ENCODE results near the gene ZNF76.
"Not testable (repeated sequence)": the region's sequence is repeated elsewhere in the genome, so short reads cannot be mapped to it uniquely, and the experiment has no call there.

DNA sequence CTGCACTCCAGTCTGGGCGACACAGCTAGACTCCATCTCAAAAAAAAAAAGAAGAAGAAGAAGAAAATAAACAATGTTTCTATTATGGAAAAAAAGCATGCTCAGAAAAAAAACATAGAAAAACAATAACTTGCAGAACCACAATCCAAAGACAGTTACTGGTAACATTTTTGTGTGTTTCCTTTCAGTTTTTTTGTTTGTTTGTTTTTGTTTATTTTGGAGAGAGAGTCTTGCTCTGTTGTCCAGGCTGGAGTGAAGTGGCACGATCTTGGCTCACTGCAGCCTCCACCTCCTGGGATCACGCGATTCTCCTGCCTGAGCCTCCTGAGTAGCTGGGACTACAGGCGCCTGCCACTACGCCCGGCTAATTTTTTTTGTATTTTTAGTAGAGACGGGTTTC, 69.4 kb downstream of the ZNF76 start:
- TF ChIP-seq, protein P1, sequence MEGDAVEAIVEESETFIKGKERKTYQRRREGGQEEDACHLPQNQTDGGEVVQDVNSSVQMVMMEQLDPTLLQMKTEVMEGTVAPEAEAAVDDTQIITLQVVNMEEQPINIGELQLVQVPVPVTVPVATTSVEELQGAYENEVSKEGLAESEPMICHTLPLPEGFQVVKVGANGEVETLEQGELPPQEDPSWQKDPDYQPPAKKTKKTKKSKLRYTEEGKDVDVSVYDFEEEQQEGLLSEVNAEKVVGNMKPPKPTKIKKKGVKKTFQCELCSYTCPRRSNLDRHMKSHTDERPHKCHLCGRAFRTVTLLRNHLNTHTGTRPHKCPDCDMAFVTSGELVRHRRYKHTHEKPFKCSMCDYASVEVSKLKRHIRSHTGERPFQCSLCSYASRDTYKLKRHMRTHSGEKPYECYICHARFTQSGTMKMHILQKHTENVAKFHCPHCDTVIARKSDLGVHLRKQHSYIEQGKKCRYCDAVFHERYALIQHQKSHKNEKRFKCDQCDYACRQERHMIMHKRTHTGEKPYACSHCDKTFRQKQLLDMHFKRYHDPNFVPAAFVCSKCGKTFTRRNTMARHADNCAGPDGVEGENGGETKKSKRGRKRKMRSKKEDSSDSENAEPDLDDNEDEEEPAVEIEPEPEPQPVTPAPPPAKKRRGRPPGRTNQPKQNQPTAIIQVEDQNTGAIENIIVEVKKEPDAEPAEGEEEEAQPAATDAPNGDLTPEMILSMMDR (IDR thresholded peaks at IDR 0.05) = not testable (repeated sequence)
- TF ChIP-seq POLR2AphosphoS5 (IDR thresholded peaks at IDR 0.05) = not testable (repeated sequence)
